Measurements from ENCODE around the gene ANKIB1.

GRCh38 chr7:92325858-92326257 lies 80.1 kb downstream of the ANKIB1 start:
- TF ChIP-seq POLR2AphosphoS5 (IDR thresholded peaks at IDR 0.05; ENCODE audit: borderline replicate concordance, low read depth, low read length) (no peak), EZH2 (IDR thresholded peaks at IDR 0.05) (no peak), FOXP2 (optimal IDR thresholded peaks at IDR 0.05; ENCODE audit: control extremely low read depth, extremely low read length, insufficient read depth) (no peak)

Data from SK-N-MC (cell line).